ES-I3 (cell line): ENCODE data around the gene AMPH.
"Not testable (repeated sequence)": the region's sequence is repeated elsewhere in the genome, so short reads cannot be mapped to it uniquely, and the experiment has no call there.

Experiments used
- H3K36me3 ChIP-seq: 2 replicates; pipeline ENCODE4 v1.6.1; 2013; ENCODE audit warnings: mild to moderate bottlenecking, low read length, control low read depth, moderate library complexity; ENCODE audit not compliant: insufficient read depth
- H3K4me1 ChIP-seq: 2 replicates; pipeline ENCODE4 v1.6.1; 2013; ENCODE audit warnings: mild to moderate bottlenecking, control low read depth, low read length; ENCODE audit not compliant: insufficient read depth
- H3K9ac ChIP-seq: 2 replicates; pipeline ENCODE4 v1.6.1; 2013; ENCODE audit warnings: low read depth, mild to moderate bottlenecking, low read length, moderate library complexity
- H3K9me3 ChIP-seq: 2 replicates; pipeline ENCODE4 v1.6.1; 2013; ENCODE audit warnings: mild to moderate bottlenecking, low read length, moderate library complexity; ENCODE audit not compliant: control insufficient read depth, insufficient read depth

The AMPH gene

DNA sequence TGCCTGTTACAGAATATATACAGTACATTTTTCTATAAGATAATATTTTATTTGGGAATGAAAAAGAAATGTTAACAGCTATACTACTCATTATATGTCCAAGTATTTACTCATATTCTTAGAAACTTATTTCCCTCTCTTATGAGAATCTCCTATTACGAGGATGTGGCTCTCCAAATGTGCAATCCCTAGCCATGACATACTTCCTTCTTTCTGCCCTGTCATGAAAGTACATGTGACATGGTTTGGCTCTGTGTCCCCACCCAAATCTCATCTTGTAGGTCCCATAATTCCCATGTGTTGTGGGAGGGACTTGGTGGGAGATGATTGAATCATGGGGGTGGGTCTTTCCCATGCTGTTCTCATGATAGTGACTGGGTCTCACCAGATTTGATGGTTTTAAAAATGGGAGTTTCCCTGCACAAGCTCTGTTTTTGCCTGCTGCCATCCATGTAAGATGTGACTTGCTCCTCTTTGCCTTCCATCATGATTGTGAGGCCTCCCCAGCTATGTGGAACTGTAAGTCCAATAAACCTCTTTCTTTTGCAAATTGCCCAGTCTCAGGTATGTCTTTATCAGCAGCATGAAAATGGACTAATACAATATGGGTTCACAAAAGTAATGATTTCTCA is 235.1 kb downstream of the AMPH start:
- not testable (repeated sequence) for H3K4me1 ChIP-seq

DNA sequence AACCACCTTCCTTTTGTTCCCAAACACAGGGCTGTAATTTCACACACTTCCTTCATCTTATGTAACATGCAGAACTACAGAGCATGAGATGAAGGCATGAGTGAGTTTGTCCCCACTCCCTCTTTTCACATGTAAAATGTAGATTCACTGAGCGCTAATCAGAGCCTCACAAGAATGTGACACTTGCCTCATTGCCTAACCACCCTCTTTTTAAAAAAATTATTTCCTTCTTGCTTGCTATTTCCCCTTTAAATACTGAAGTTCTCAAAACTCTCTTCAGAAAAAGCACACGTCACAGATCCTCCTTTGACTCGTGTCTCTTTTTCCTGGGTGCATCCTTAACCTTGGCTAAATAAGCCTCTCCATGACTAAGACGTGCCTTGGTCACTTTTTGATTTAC is 236.5 kb downstream of the AMPH start:
- Histone ChIP-seq H3K9me3 (no peaks in the 10 kb centered on the region), H3K9ac (no peak overlapping the region), H3K36me3 (no peaks in the 10 kb centered on the region), H3K4me1 (no peaks in the 10 kb centered on the region)

More for the DNA sequence above, 235.1 kb downstream of the AMPH start:
- H3K9me3 ChIP-seq, H3K36me3 ChIP-seq, H3K9ac ChIP-seq: not testable (repeated sequence)

DNA sequence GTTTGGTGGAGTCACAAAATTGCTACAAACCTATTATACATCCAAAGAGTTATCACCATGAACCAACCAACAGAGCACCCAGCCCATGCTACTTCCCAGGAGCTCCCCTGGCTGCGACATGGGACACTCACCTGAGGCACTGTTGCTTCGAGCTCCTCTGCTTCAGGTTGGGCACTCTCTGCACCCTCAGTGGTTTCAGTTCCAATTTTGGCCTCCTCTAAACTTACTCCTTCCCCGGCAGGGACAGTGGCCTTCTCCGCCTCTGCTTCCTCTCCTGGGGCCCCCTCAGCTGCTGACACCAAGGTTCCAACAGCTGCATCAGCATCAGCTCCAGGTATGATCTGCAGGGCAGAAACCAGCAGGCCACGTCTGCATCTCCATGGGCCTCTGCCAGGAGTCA is 237.3 kb downstream of the AMPH start:
- no peaks in the 10 kb centered on the region for H3K4me1 ChIP-seq
- no peaks in the 10 kb centered on the region for H3K36me3 ChIP-seq
- no peaks in the 10 kb centered on the region for H3K9me3 ChIP-seq
- no peak overlapping the region for H3K9ac ChIP-seq

DNA sequence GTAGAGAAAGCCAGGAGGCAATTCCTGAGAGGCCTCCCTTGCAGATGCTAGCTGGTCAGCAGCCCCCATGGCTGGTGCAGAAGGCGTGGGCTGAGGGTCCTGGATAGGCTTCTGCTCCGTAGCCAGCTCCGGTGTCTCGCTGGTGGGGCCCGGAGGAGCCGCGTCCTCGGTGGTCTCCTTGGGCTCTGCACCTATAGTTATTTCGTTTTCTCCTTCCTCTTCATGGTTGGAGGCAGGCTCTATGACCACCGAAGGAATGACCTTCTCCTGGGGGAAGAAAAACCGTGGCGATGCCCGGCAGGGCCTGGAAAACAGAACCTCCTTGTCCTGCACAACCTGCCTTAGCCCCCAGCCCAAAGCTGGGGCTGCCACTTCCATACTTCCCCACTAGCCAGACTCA is 239.4 kb downstream of the AMPH start:
- no peaks in the 10 kb centered on the region for H3K4me1 ChIP-seq
- H3K9me3 ChIP-seq = no peaks in the 10 kb centered on the region
- H3K9ac ChIP-seq = no peak overlapping the region
- no peaks in the 10 kb centered on the region for H3K36me3 ChIP-seq

DNA sequence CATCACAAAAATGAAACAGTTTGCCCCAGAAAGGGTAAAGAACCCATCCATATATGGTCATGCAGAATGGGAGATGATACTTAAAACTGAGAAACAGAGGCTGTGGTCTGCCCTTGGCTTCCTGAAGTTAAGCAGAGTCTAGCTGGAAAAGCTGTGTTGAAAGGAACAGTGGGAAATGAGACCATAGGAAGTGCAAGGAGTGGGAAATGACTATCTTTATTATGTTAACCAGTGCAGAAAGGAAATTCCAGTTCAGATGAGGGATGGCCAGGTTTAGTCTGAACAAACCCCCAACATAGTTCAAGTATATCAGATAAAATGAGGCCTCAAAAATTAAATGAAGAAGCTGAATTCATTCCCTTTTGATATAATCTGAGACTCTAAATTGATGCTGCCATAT is 245.5 kb downstream of the AMPH start:
- no peaks in the 10 kb centered on the region for H3K9me3 ChIP-seq
- no peaks in the 10 kb centered on the region for H3K36me3 ChIP-seq
- no peak overlapping the region for H3K9ac ChIP-seq
- H3K4me1 ChIP-seq = no peaks in the 10 kb centered on the region

DNA sequence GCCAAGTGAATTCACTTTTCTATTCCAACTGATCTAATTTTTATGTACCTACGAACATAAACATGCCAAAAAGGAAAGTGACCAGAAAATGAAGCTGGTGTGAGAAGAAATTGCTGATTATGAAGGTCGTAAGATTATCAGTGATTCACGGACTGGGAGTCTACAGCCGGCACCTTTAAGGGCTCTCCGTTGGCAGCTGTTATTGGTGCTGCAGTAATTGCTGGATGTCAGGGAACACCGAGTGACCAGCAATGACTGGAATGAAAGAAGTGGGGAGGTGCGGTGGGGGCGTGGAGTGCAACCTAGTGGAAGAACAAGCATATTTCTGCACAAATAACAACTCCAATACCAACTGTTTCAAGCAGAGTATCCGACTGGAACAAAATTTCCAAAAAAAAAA is 247.9 kb downstream of the AMPH start:
- Histone ChIP-seq H3K36me3 (no peaks in the 10 kb centered on the region), H3K9me3 (no peaks in the 10 kb centered on the region), H3K9ac (no peak overlapping the region), H3K4me1 (no peaks in the 10 kb centered on the region)

DNA sequence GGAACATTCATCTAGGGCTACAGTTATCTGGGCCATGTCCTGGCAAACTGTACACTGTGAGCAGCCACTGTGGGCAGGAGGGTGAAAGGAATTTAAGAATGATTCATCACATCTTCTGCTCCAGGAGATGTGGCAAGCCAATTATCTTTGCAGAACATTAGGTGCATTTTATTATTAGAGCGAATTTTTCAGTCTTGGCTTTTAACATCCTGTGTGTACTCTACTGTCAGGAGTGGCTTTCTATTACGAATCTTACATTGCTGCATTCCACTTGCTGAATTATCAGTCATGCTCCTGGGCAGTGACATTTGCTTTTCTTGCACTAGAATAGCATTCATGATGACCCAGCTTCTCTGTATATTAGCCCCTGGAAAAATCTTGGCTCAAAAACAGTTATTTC is 248.5 kb downstream of the AMPH start:
- Histone ChIP-seq H3K36me3 (no peaks in the 10 kb centered on the region), H3K4me1 (no peaks in the 10 kb centered on the region), H3K9me3 (no peaks in the 10 kb centered on the region), H3K9ac (no peak overlapping the region)

DNA sequence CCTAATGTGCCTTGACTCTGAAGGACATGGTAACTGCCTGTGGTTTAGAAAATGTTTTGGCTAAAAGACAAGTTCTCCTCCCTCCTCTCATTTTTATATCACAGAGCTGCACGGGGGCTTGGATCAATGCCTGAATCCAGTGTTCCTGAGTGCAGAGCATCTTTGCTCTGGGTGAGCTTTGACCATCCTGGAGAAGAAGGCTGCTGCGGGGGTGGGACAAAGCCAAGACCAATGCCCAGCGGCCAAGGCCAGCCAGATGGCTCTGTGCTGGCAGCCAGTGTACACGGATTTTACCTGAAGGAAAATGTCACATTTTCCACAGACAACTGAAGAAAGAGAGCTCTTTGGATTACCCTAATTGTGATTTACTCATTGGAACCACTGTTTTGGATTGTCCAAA is 255.7 kb downstream of the AMPH start:
- H3K9me3 ChIP-seq = no peaks in the 10 kb centered on the region
- H3K4me1 ChIP-seq = no peaks in the 10 kb centered on the region
- H3K36me3 ChIP-seq = no peaks in the 10 kb centered on the region
- H3K9ac ChIP-seq = no peak overlapping the region

DNA sequence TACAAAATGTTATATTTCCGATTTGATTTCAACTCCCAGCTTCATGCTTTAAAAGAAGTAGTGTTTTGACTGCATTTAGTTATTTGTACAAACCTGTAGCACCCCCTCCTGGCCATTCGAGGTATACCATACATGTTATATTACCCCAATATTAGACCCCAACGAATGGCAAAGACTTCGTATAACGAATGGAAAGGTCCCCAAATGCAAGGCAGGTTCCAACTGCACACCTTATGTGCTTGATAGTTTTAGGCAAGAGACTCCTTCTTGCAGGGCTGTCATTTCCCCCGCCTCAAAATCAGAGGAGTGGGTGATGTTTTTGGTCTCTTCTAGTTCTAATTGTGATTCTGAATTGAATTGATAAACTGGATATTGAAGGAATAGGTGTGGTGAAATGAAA is 256.7 kb downstream of the AMPH start:
- H3K9me3 ChIP-seq = no peaks in the 10 kb centered on the region
- H3K9ac ChIP-seq = no peak overlapping the region
- H3K36me3 ChIP-seq = no peaks in the 10 kb centered on the region
- no peaks in the 10 kb centered on the region for H3K4me1 ChIP-seq

DNA sequence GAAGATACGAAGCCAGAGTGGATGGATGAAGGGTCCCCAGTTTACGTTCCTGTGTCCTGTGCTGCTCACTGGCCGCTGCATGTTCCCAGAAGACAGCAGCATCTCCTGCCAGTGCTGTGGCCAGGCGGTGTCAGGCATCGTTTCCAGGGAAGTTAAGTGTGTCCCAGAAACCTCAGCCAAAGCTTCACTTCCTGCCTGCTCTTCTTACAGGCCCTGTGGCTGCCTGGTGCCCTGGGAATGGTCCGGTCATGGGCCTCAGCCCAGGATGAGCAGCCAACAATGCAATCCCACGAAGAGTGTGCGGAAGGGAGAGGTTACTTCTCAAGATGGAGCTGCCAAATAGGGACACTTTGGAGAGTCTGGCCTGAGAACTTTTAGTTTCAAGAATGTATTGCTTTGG is 258.0 kb downstream of the AMPH start:
- no peak overlapping the region for H3K9ac ChIP-seq
- H3K4me1 ChIP-seq = no peaks in the 10 kb centered on the region
- no peaks in the 10 kb centered on the region for H3K36me3 ChIP-seq
- H3K9me3 ChIP-seq = no peaks in the 10 kb centered on the region

DNA sequence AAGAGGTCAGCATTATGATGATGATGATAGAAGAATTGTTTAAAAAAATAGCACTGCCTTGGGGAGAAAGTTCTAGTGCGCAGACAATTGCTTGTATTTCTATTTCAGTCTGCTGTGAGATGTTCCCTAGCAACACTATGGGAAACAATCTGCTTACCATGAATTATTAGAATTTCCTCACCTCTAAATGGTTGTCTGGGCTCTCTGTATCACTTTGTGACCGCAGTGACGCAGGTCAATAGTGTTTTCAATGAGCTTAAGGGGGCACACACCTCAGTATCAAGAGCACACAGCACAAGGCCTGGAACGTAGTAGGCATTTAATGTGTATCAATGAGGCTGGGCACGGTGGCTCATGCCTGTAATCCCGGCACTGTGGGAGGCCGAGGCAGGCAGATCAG is 258.9 kb downstream of the AMPH start:
- Histone ChIP-seq H3K36me3 (no peaks in the 10 kb centered on the region), H3K9ac (no peak overlapping the region), H3K4me1 (no peaks in the 10 kb centered on the region), H3K9me3 (no peaks in the 10 kb centered on the region)

DNA sequence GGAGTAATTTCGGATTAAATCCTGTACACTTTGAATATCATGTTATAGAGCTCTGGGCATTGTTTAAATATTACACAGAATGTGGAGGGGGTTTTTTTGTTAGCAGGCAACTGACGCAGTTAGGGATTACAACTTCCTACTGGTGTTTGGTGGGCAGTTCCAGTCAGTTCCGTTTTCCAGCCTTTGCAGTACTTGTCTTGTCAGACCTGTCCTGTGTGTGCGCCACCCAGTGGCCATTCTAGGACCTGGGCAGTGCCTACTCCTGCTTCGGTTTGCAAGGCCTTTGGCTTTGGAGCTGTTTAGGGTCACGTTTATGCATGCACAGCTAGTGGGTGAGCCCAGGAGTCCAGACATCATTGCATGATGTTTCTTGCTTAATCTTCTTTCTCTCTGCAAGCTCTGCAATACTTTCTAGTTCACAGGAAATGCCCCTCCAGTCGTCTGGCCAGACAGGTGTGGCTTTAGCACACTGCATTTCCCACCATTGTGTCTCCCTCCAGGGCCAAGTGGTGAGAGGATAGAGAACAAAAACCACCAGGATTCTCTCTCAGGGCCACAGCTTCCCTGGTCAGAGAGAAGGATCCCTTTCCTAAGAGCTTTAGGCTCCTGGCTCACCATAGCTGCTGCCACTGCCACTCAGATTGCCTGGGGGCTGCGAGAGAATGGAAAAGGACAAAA is 261.2 kb downstream of the AMPH start:
- H3K36me3 ChIP-seq = no peaks in the 10 kb centered on the region
- no peaks in the 10 kb centered on the region for H3K9me3 ChIP-seq
- H3K9ac ChIP-seq = no peak overlapping the region
- H3K4me1 ChIP-seq = no peaks in the 10 kb centered on the region

DNA sequence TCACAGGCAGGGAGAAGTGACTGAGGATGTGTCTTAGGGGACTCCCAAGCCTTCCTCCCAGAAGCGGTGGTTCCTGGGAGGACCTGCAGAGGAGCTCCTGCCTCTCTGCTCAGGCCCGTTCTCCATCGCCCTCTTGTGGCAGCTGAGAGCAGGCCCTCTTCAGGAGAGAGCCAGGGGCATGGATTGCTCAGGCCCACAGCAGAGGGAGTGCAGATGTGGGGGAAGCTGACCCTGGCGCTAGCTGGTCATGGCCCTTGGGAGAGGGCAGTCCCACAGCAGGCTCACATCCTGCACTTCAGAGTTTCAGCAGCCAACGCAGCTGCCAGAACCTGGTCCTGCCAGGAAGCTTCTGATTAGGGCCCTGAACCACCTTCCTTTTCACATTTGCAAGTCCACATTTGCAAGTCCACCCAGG is 263.0 kb downstream of the AMPH start:
- Histone ChIP-seq H3K9me3 (no peaks in the 10 kb centered on the region), H3K9ac (no peak overlapping the region), H3K36me3 (no peaks in the 10 kb centered on the region), H3K4me1 (no peaks in the 10 kb centered on the region)

DNA sequence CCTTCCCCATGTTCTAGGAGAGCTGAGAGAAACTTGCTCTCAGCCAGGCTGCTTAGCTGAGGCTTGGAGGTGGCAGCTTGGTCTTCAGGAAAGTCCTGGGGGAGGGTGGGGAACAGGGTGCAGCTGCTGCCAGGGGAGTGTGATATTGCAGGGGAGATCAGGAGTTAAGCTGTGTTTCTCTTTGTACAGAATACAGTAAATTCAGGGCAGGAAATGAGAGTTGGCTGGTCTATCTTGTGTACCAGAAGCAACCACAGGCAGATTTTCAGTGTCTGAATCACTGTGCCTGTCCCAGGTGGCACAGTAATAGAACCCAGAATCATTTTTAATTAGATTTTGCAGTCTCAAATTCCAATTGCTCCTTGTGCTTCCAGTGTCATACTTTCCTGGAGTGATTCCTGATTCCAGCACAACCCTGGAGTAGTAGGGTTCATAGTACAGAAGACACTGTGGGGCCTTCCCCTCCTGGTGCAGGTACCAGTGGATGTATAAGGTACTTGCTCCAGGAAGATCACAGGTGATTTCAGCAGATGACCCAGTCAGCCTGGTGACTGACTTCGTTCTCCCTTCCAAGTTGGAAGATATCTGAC is 263.8 kb downstream of the AMPH start:
- no peaks in the 10 kb centered on the region for H3K9me3 ChIP-seq
- H3K4me1 ChIP-seq = no peaks in the 10 kb centered on the region
- H3K9ac ChIP-seq = no peak overlapping the region
- no peaks in the 10 kb centered on the region for H3K36me3 ChIP-seq

DNA sequence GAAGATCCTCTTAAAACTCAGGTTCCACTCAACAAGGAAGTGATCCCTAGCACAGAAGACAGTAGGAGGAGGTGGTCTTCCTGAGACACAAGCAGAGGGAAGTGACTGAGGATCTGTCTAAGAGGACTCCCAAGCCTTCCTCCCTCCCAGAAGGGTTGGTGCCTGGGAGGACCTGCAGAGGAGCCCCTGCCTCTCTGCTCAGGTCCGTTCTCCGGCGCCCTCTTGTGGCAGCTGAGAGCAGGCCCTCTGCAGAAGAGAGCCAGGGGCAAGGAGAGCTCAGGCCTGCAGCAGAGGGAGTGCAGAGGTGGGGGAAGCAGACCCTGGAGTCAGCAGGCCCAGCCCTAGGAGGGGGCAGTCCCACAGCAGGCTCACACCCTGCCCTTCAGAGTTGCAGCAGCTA is 267.8 kb downstream of the AMPH start:
- not testable (repeated sequence) for H3K9ac ChIP-seq, H3K4me1 ChIP-seq, H3K9me3 ChIP-seq, H3K36me3 ChIP-seq
